Ovary (tissue), 3 donors: ENCODE data around the gene MTG1.

ENCODE experiments used
- EP300 ChIP-seq: sonication (generic); formaldehyde crosslinking; IDR thresholded peaks from one replicate; pipeline ENCODE4 v1.6.1; 2017; ENCODE audit warnings: antibody characterized with exemption
- POLR2A ChIP-seq: fragments of 450-650 bp; IDR thresholded peaks from one replicate; pipeline ENCODE4 v1.6.1; 2017; ENCODE audit warnings: antibody characterized with exemption, mild to moderate bottlenecking, moderate library complexity
- TF ChIP-seq, protein P1 (sequence below), 3 donors: fragments of 450-650 bp in 2 of 3; fragments of 200-600 bp in 1 of 3; IDR thresholded peaks; one replicate each; pipeline versions ENCODE4 v1.5.1 to v1.8.0; 2016 to 2022; ENCODE audit warnings: antibody characterized with exemption in 3 of 3, mild to moderate bottlenecking in 1 of 3
- donor health status: DM: no; HTN: no; CAD: no.

DNA sequence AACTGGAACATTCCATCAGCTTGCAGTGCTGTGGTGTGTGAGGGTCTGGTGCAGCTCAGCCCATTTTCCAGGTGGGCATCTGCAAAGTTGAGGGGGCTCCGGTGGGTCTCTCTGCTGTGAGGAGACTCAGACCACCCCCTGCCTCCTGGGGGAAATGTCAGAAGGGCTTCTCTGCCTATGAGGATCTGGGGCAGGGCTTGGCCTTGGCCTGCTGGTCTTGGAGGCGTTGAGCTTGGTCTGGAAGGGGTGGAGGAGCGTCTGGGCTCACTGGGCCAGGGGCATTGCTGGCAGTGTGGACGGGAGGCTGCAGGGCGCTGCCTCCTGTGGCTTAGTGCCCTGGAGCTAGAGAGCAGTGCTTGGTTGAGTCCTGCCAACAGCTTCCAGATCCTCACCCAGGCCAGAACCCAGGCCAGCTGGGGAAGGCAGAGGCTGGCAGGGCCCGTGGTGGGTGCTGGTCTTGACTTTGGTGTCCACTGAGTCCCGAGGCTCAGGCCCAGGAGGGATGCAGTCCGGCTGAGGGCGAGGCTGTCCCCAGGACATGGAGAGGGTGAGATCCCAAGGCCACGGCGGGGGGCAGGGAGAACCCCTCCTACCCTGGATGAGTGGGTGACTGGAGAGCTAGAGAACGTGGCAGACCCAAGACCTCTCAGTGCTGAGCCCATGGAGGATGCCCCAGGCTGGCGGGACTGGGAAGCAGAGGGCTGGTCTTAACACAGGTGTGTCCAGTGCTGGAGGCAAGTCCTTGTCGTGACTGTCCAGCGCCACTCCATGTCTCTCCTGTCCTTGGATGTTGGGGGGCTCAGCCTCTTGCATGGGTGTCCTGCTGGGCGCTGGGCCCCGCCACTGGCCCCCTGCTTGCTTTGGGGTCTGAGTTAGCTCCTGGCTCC is 27.6 kb downstream of the MTG1 start:
- TF ChIP-seq, protein P1, sequence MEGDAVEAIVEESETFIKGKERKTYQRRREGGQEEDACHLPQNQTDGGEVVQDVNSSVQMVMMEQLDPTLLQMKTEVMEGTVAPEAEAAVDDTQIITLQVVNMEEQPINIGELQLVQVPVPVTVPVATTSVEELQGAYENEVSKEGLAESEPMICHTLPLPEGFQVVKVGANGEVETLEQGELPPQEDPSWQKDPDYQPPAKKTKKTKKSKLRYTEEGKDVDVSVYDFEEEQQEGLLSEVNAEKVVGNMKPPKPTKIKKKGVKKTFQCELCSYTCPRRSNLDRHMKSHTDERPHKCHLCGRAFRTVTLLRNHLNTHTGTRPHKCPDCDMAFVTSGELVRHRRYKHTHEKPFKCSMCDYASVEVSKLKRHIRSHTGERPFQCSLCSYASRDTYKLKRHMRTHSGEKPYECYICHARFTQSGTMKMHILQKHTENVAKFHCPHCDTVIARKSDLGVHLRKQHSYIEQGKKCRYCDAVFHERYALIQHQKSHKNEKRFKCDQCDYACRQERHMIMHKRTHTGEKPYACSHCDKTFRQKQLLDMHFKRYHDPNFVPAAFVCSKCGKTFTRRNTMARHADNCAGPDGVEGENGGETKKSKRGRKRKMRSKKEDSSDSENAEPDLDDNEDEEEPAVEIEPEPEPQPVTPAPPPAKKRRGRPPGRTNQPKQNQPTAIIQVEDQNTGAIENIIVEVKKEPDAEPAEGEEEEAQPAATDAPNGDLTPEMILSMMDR (IDR thresholded peaks at IDR 0.05), result no peak
- TF ChIP-seq POLR2A (no peak), EP300 (no peak)
